ENCODE results near the gene KRTAP15-1.

The KRTAP15-1 gene

DNA sequence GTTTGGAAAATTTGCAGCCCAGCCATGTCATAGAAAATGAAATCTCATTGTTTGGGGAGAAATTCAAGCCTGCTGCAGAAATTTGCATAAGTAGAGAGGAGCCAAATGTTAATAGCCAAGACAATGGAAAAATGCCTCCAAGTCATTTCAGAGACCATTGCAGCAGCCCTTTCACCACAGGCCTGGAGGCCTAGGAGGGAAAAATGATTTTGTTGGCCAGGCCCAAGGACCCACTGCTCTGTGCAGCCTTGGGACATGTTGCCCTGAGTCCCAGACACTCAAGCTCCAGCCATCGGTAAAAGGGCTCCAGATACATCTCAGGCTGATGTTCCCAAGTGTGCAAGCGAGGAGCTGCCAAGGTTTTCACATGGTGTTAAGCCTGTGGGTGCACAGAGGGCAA lies 46.1 kb downstream of the KRTAP15-1 start:
- in situ Hi-C loops (cut with MboI; ENCODE audit: low sequenced_read_pairs), result no loop called here

DNA sequence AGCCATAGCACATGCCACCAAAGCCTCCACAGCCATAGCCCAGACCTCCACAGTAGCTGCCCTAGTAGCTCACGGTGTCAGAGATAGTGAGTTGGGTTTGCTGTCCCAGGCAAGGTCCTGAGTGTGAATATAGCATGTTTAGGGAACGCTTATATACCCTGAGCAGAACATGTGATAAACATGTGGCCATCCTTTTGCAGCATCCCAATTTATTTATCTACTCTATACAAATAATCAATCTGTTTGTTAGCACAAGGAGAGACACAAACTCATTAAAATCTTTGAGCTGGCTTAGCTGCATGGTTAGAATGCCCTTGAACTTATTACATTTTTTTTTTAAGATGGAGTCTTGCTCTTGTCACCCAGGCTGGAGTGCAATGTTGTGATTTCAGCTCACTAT lies 47.3 kb downstream of the KRTAP15-1 start, which contains the start of gene KRTAP19-2:
TSS of gene KRTAP19-2 (minus strand) at position 101 of the 400 bp plus-strand sequence. CDS start at position 13, 88 bp downstream.
- in situ Hi-C loops (cut with MboI; ENCODE audit: low sequenced_read_pairs), result no loop called here

Data from HL-60/S4 (cell line).